ENCODE results near the gene ARHGEF1.
"Not testable (repeated sequence)": the region's sequence is repeated elsewhere in the genome, so short reads cannot be mapped to it uniquely, and the experiment has no call there.

ARHGEF1 gene

DNA sequence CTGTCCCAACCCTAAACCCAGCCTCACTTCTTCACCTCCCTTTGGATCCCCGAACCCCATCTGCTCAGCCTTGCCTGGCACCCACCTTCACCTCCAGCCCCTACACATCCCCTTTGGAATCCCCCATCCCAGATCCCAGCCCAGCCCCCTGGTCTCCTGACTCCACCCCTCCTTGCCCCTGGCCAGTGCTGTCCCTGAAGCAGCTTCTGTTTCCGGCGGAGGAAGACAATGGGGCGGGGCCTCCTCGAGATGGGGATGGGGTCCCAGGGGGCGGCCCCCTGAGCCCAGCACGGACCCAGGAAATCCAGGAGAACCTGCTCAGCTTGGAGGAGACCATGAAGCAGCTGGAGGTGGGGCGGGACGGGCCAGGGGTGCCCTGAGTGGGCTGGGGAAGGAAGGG is 23.3 kb downstream of the ARHGEF1 start:
- no peak for DNase-seq

GRCh38 chr19:41906916-41907680 is 24.1 kb downstream of the ARHGEF1 start:
- DNase-seq = no peak

DNA sequence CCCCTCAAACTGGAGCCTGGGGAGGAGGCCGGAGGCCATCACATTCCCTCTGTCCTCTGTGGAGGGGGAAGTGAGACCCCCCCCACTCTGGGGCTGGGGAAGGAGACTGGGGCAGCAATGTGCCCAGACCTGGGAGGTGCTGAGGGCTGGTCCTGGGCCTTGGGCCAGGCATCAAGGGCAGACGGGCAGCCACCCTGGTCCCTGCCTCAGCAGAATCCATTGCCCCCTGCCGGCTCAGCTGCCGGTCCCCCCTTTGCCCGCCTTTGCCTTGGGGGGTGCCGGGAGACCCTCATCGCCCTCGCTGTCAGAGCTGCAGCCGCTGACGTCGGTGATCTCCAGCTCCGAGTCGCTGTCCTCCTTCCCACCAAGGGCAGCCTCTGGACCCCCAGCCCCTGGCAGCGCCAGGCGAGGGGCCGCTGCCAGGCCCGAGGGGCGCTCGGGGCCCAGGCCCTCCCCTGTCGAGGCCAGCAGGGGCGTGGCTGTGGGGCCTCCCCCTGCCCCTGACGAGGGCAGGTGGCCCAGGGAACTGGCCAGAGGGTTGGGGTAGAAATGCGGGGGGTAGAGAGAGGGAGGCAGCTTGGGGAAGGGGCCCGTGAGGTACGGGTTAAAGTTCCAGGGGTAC is 25.1 kb downstream of the ARHGEF1 start:
- DNase-seq = no peak

DNA sequence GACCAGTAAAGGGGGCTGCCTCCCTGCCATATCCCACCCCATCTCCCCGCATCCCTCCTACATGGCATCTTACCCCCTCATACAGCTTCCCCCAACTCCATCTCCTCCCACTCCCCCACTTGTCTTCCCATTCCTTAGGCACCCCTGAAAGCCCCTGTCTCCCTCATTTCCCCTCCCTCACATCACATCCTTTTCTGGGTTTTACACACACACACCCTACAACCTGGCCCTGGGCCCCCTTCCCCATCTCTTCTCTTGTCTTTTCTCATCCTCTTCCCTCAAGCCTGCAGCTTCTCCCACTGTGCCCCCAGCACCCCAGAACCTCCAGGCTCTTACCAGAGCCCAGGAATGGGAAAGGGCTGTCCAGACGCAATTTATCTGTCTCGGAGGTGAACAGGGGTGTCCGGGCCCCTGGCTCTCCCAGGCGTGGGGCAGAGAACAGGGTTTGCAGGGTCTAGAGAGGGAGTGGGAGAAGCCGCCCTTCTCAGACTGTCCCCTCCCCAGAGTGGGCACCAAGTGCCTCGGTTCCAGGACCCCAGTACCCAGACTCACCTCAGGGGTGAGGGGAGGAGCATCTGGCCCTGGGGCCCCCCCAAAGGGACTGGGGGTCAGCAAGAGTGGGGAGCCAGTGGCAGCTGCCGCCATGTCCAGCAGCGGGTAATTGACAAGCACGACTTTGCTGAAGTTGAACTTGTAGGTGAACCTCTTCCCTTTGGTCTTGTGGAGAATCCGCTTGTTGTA is 25.9 kb downstream of the ARHGEF1 start:
- no peak for DNase-seq

GRCh38 chr19:41909706-41910105 is 26.7 kb downstream of the ARHGEF1 start:
- DNase-seq = no peak

DNA sequence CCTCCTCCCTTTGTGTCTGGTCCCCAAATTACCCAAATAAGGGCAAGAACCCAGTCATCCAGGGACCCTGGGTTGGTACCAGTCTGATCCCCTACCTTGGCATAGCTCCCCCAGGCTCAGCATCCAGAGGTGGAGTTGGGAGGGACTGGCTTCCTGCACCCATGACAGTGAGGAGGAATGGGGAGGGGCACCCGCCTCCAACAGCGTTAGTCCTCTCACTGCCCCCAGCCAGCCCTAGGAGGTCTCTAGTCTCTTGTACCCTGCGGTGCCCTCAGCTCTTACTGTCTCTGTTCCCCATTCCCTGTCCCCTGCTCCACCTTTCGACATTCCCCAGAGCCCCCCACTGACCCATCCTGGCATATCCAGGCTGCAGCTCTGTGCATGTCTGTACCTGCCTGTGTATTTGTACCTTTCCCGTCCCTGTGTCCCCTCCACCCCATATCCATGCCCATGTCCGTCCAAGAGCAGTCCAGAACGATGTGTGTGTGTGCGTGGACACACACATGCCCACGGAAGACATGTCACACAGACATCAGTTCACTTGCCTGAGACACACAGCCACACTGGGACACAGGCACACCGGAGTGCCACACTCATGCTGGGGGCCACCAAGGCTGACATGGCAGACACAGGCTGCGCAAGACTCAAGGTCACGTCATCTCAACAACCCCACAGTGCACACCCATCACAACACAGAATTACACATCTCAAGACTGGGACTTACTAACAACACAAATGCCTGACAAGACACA is 27.4 kb downstream of the ARHGEF1 start:
- no peak for DNase-seq

- no peak for DNase-seq
Observed at GRCh38 chr19:41910992-41911888, 28.3 kb downstream of the ARHGEF1 start.

GRCh38 chr19:41911889-41912731 is 29.1 kb downstream of the ARHGEF1 start:
- DNase-seq = no peak

DNA sequence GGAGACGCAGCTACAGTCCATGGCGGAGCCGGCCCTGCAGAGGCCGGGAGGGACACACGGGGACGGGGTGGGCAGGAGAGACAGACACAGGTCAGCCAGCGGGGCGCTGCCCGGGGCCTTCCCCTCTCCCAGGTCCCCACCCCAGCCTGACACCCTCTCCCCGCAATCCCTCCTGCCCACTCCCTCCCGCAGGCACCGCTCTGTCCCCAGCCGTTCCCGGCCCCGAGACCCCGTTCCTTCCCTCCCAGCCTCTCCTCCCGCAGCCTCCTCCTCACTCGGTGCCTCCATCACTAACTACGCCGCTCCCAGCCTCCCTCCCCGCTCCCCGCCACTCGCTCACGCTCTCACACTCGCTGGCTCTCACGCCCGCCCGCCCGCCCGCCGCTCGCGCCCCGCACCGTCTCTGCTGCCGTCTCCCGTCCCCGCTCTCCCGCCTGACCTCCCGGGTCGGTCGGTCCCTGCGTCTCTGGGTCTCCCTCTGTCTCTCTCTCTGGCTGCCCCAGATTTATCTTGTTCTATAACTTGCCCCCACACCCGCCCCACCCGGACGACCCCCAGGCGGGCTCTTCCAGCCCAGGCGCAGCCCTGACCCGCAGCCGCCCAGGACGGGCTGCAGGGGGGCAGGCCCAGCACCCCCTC is 30.0 kb downstream of the ARHGEF1 start:
- DNase-seq = no peak

DNA sequence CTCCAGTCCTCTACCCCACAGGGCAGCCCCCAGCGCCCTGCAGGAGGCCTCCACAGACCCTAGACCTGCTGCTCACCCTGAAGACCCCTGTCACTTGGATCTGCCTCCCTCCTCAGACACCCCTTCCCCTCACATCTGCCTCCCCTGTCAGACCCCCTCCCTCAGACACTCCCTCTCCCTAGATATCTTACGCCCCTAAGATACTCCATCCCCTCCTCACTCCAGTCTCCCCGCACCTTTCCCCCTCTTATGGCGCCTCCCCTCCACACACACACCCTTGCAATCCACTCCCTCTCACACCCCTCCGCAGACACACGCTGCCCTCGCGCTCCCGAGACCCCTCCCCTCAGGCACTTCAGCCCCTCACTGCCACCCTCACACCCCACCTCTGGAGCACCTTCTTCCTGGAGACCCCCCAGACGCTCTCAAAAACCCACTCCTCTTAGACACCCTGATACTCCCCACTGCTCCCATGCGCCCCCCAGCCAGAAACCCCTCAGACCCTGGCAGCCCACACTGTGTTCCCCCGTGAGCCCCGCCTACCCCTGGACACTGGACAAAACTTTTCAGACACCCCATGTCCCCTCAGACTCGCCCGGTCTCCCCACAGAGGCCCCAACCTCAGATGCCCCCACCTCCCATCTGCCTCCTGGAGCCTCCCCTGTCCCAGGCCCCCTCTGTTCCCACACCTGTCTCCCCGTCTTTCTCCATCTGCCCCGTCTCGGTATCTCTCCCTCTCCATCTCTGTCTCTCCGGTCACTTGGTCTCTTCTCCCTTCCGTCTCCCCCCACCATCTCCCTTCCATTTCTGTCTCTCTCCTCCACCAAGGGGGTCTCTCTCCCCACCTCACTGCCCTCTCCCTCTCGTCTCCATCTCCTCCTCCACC is 30.8 kb downstream of the ARHGEF1 start:
- no peak for DNase-seq

DNA sequence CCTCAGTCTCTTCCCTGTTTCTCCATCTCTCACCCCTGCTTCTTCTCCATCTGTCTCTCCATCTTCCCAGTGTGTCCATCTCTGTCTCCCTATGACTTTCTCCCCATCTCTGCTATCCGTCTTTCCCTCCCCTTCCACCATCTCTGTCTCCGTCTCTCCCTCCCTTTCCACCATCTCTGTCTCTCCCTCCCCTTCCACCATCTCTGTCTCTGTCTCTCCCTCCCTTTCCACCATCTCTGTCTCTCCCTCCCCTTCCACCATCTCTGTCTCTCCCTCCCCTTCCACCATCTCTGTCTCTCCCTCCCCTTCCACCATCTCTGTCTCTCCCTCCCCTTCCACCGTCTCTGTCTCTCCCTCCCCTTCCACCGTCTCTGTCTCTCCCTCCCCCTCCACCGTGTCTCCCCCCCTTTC is 31.4 kb downstream of the ARHGEF1 start:
- DNase-seq = not testable (repeated sequence)

DNA sequence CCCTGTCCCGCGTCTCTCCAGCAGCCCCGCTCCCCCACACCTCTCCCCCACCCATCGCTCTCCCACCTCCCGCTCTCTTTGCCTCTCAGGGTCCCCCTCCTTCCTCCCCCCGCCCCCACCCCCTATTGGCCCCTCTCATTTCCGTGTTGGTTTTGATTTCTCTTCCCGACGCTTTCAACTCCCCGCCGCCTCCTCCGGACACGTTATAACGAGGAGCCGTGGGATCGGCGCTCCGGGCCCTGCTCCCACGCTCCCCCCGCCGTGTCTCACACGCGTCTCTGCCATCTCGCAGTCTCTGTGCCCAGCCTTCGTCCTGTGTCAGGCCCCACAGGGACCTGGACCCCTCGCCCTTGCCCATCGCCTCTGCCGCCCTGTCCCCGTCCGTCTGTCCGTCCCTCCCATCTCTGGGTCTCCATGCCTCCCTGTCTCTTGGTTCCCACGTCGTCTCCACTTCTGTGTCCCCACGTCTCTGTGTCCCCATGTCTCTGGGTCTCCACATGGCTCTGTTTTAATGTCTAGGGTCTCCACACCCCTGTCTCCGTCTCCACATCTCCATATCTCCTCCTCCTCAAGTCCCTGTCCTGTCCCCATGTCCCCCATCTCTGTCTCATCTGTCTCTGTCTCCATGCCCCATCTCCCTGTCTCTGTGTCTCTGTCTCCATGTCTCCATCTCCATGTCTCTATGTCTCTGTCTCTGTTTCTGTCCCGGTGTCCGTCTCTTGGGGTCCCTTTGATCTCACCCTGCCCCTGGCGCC is 32.2 kb downstream of the ARHGEF1 start:
- no peak for DNase-seq

DNA sequence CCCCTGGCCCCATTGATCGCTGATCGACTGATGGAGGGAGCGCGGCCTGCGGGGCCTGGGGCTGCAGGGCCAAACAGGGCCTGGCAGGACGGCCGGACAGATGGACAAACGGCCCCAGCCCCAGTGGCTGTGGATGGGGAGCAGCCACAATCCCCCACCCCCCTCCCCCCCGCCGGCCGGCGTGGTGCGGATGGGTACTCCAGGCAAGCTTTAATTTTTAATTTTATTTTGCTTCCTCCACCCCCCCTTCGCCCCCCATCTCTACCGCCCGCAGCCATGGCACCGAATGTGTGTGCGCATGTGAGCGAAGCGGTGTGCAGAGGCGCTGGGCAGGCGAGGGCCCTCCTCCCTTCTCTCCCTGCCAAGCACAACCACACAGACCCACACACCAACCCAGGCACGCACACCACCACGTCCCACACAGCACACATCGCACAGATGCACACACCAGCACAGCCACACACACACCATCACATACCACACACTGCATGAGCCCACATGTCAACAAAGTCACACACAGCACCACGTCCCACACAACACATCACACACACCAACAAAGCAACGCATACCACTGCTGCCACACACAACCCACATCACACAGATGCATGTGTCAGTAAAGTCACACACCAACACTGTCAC is 32.9 kb downstream of the ARHGEF1 start:
- no peak for DNase-seq

GRCh38 chr19:41917676-41918075 is 34.7 kb downstream of the ARHGEF1 start:
- DNase-seq = no peak

GRCh38 chr19:41918095-41918494 is 35.1 kb downstream of the ARHGEF1 start:
- DNase-seq = no peak

DNA sequence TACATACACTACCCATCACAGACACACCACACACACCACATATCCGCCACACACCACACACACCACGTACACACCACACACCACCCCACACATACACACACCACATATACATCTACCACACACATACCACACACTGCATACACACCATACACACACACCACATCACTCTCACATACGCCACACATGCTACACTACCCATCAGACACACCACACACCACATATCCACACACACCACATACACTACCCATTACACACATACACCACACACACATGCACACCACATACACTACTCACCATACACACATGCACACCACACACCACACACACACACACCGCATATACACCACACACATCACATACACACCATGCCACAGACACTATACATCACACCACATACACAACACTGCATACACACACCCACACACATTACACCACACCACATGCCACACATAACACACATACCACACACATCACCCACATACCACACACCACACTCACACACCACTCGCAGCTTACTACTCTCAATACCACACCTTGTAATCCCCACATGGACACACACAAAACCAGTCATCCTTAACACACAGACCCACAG is 35.8 kb downstream of the ARHGEF1 start:
- no peak for DNase-seq

DNA sequence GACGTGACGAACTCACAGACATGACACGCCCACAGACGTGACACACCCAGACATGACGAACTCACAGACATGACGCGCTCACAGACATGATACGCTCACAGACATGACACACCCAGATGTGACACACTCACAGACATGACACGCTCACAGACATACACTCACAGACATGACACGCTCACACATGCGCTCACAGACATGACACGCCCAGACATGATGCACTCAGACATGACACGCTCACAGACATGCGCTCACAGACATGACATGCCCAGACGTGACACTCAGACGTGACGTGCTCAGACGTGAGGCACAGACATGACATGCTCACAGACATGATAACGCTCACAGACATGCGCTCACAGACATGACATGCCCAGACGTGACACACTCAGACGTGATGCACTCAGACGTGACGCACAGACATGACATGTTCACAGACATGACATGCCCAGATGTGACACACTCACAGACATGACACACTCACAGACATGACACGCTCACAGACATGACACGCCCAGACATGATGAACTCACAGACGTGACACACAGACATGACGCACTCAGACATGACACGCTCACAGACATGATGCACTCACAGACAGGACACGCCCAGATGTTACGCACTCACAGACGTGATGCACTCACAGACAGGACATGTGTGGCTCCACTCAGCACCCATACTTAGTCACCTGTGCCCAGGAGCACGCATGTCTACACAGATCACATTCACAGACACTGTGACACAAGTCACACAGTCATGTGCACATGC is 37.1 kb downstream of the ARHGEF1 start:
- no peak for DNase-seq

Data from NCI-H2029 treated with DMSO at 0.1 percent for 48 hours (cell line).